SK-N-SH treated with all-trans-retinoic acid at 6 μM for 48 hours (cell line): ENCODE measurements around the gene IFT172.
A peak's percentile ranks its signal among the peaks of the same experiment; 100 is the strongest.

Source experiments
- ARNTL ChIP-seq: fragments of 450-650 bp; formaldehyde crosslinking; IDR thresholded peaks from 2 replicates; pipeline ENCODE4 v1.5.0; 2020; ENCODE audit warnings: low read depth, mild to moderate bottlenecking, moderate library complexity, borderline replicate concordance
- CSDC2 ChIP-seq: fragments of 250-450 bp; sonication (Bioruptor Pico); IDR thresholded peaks from 2 replicates; pipeline ENCODE4 v1.5.0; 2020; ENCODE audit warnings: mild to moderate bottlenecking, moderate library complexity
- CSRNP3 ChIP-seq: fragments of 250-450 bp; sonication (Bioruptor Pico); IDR thresholded peaks from 2 replicates; pipeline ENCODE4 v1.5.1; 2021; ENCODE audit warnings: mild to moderate bottlenecking, moderate library complexity
- ESRRG ChIP-seq: fragments of 250-450 bp; sonication (Bioruptor Pico); IDR thresholded peaks from 2 replicates; pipeline ENCODE4 v1.6.1; 2021; ENCODE audit warnings: mild to moderate bottlenecking
- GLIS3 ChIP-seq: fragments of 250-450 bp; sonication (Bioruptor Pico); IDR thresholded peaks from 2 replicates; pipeline ENCODE4 v1.5.0; 2020; ENCODE audit warnings: mild to moderate bottlenecking, moderate library complexity
- ISL1 ChIP-seq: fragments of 250-450 bp; sonication (Bioruptor Pico); IDR thresholded peaks from 2 replicates; pipeline ENCODE4 v2.1.2; 2022; ENCODE audit warnings: mild to moderate bottlenecking, moderate library complexity
- OSR1 ChIP-seq: fragments of 250-450 bp; sonication (Bioruptor Pico); IDR thresholded peaks from 2 replicates; pipeline ENCODE4 v1.8.0; 2022; ENCODE audit warnings: moderate library complexity, mild to moderate bottlenecking, inconsistent platforms
- PATZ1 ChIP-seq: fragments of 250-450 bp; sonication (Bioruptor Pico); IDR thresholded peaks from 2 replicates; pipeline ENCODE4 v1.8.0; 2020; ENCODE audit warnings: mild to moderate bottlenecking, moderate library complexity, borderline replicate concordance
- TSHZ2 ChIP-seq: fragments of 250-450 bp; sonication (Bioruptor Pico); IDR thresholded peaks from 2 replicates; pipeline ENCODE4 v1.5.0; 2020; ENCODE audit warnings: mild to moderate bottlenecking, moderate library complexity
- ZFP30 ChIP-seq: fragments of 450-650 bp; formaldehyde crosslinking; IDR thresholded peaks from 2 replicates; pipeline ENCODE4 v1.5.0; 2022; ENCODE audit warnings: mild to moderate bottlenecking, moderate library complexity
- ZNF8 ChIP-seq: fragments of 450-650 bp; formaldehyde crosslinking; IDR thresholded peaks from 2 replicates; pipeline ENCODE4 v1.5.0; 2020; ENCODE audit warnings: mild to moderate bottlenecking, moderate library complexity

- TF ChIP-seq GLIS3 (CRISPR knock-in tag), result no peak; the same call in 1 of the 2 replicates
- 0 out of 2 replicates have a peak, but pooled peaks have one; percentile 13 for TF ChIP-seq TSHZ2
- peak; percentile 62; the same call in 1 of the 2 replicates for TF ChIP-seq ESRRG (CRISPR knock-in tag)
- TF ChIP-seq PATZ1 (CRISPR knock-in tag), result peak; percentile 98
- no peak; the same call in 1 of the 2 replicates for TF ChIP-seq ZFP30 (CRISPR knock-in tag)
- 0 out of 2 replicates have a peak, but pooled peaks have one; percentile 10 for TF ChIP-seq CSDC2 (CRISPR knock-in tag)
- TF ChIP-seq ZNF8 (CRISPR knock-in tag), result no peak
- TF ChIP-seq OSR1 (CRISPR knock-in tag), result no peak
- TF ChIP-seq CSRNP3, result no peak
- no peak for TF ChIP-seq ISL1 (CRISPR knock-in tag)
- TF ChIP-seq ARNTL (CRISPR knock-in tag), result no peak
These were observed 61.1 kb downstream of the IFT172 start, which contains the start of gene NRBP1 for GRCh38 chr2:27428213-27428977.
